ENCODE measurements around the gene LHX8.

The LHX8 gene

GRCh38 chr1:75125161-75125726 lies 8.9 kb upstream of the LHX8 start:
- H3K4me1 ChIP-seq (ENCODE audit: control insufficient read depth, insufficient read depth, low read length): no peaks in the 10 kb centered on the region
- H3K4me3 ChIP-seq (ENCODE audit: low read depth, low read length): no peak overlapping the region
- CTCF ChIA-PET: no interaction called here
- H3K9me3 ChIP-seq (ENCODE audit: control insufficient read depth, insufficient read depth, low read depth, low read length): no peaks in the 10 kb centered on the region
- no peak overlapping the region for H3K27ac ChIP-seq (ENCODE audit: extremely low read depth, low read depth, low read length)
- POLR2A ChIA-PET: no interaction called here
- H3K36me3 ChIP-seq (ENCODE audit: control insufficient read depth in 2 of 2, insufficient read depth in 1 of 2, low read length in 2 of 2): no peaks in the 10 kb centered on the region
- TF ChIP-seq ZNF792 (tag by site-specific recombination; IDR thresholded peaks at IDR 0.05): no peak

- ChIA-PET CTCF (no interaction called here), POLR2A (no interaction called here)
Measured at GRCh38 chr1:75126611-75127101, 7.5 kb upstream of the LHX8 start.

GRCh38 chr1:75127916-75128717 lies 6.1 kb upstream of the LHX8 start:
- POLR2A ChIA-PET: no interaction called here
- no peaks in the 10 kb centered on the region for H3K4me1 ChIP-seq (ENCODE audit: control insufficient read depth, insufficient read depth, low read length)
- H3K27ac ChIP-seq (ENCODE audit: extremely low read depth, low read depth, low read length): no peak overlapping the region
- H3K4me3 ChIP-seq (ENCODE audit: low read depth, low read length): no peak overlapping the region
- no peaks in the 10 kb centered on the region for H3K9me3 ChIP-seq (ENCODE audit: control insufficient read depth, insufficient read depth, low read depth, low read length)
- no peaks in the 10 kb centered on the region for H3K36me3 ChIP-seq (ENCODE audit: control insufficient read depth in 2 of 2, insufficient read depth in 1 of 2, low read length in 2 of 2)
- CTCF ChIA-PET: no interaction called here
- TF ChIP-seq ZNF366 (tag by site-specific recombination; conservative IDR thresholded peaks at IDR 0.05) (no peak), ZNF433 (tag by site-specific recombination; IDR thresholded peaks at IDR 0.05; ENCODE audit: low read depth) (no peak), ZNF473 (tag by site-specific recombination; IDR thresholded peaks at IDR 0.05) (no peak), ATF2 (tag by site-specific recombination; IDR thresholded peaks at IDR 0.05; ENCODE audit: low read depth) (no peak), ZNF488 (tag by site-specific recombination; IDR thresholded peaks at IDR 0.05) (no peak), ZNF843 (tag by site-specific recombination; IDR thresholded peaks at IDR 0.05) (no peak), REPIN1 (tag by site-specific recombination; IDR thresholded peaks at IDR 0.05; ENCODE audit: low read depth) (no peak), ZNF311 (tag by site-specific recombination; IDR thresholded peaks at IDR 0.05; ENCODE audit: borderline replicate concordance) (no peak), ZNF704 (tag by site-specific recombination; IDR thresholded peaks at IDR 0.05) (no peak)

More at GRCh38 chr1:75126611-75127101, 7.5 kb upstream of the LHX8 start:
- Histone ChIP-seq H3K36me3 (ENCODE audit: control insufficient read depth in 2 of 2, insufficient read depth in 1 of 2, low read length in 2 of 2) (no peaks in the 10 kb centered on the region), H3K4me3 (ENCODE audit: low read depth, low read length) (no peak overlapping the region), H3K4me1 (ENCODE audit: control insufficient read depth, insufficient read depth, low read length) (no peaks in the 10 kb centered on the region), H3K9me3 (ENCODE audit: control insufficient read depth, insufficient read depth, low read depth, low read length) (no peaks in the 10 kb centered on the region), H3K27ac (ENCODE audit: extremely low read depth, low read depth, low read length) (no peak overlapping the region)
- TF ChIP-seq ZNF174 (tag by site-specific recombination; IDR thresholded peaks at IDR 0.05) (no peak), ZSCAN5A (tag by site-specific recombination; IDR thresholded peaks at IDR 0.05) (no peak), ZNF704 (tag by site-specific recombination; IDR thresholded peaks at IDR 0.05) (no peak), HOXA7 (CRISPR knock-in tag; IDR thresholded peaks at IDR 0.05; ENCODE audit: borderline replicate concordance) (no peak), ZNF362 (tag by site-specific recombination; IDR thresholded peaks at IDR 0.05) (no peak), ZNF19 (tag by site-specific recombination; IDR thresholded peaks at IDR 0.05; ENCODE audit: low read depth) (no peak), ZNF350 (tag by site-specific recombination; IDR thresholded peaks at IDR 0.05) (no peak), ZNF24 (tag by site-specific recombination; IDR thresholded peaks at IDR 0.05) (no peak), ZNF768 (tag by site-specific recombination; IDR thresholded peaks at IDR 0.05) (no peak), ZNF529 (tag by site-specific recombination; IDR thresholded peaks at IDR 0.05; ENCODE audit: insufficient replicate concordance) (no peak), ZNF266 (tag by site-specific recombination; IDR thresholded peaks at IDR 0.05; ENCODE audit: low read depth) (no peak), ZNF514 (tag by site-specific recombination; IDR thresholded peaks at IDR 0.05) (no peak)
